Effector memory CD8-positive, alpha-beta T cell (primary cell): Measurements from ENCODE around the gene SLC6A17.

Source experiments
- ATAC-seq: fragments of 150-1000 bp; cut with Tn5 transposase; replicated peaks from 2 replicates; pipeline ENCODE4 v1.10.0; 2021; ENCODE audit warnings: mild to moderate bottlenecking, moderate library complexity
- DNase-seq, 3 experiments: peaks; one replicate each; pipeline ENCODE4 v3.0.0; 2021
- H3K27ac Mint-ChIP-seq, 2 donors: one replicate each; pipeline ENCODE4 v1.8.0; 2022; ENCODE audit warnings: mild to moderate bottlenecking in 2 of 2, mixed read lengths in 2 of 2, moderate library complexity in 2 of 2
- H3K27me3 Mint-ChIP-seq, 2 donors: one replicate each; pipeline ENCODE4 v1.8.0; 2022; ENCODE audit warnings: mixed read lengths in 2 of 2
- H3K36me3 Mint-ChIP-seq: one replicate; pipeline ENCODE4 v1.8.0; 2022; ENCODE audit warnings: mild to moderate bottlenecking, moderate library complexity, mixed read lengths; ENCODE audit not compliant: insufficient read depth
- H3K4me1 Mint-ChIP-seq, 2 donors: one replicate each; pipeline ENCODE4 v1.8.0; 2022; ENCODE audit warnings: low read depth in 2 of 2, mixed read lengths in 2 of 2
- H3K4me3 Mint-ChIP-seq, 2 donors: one replicate each; pipeline ENCODE4 v1.8.0; 2022; ENCODE audit warnings: mild to moderate bottlenecking in 2 of 2, mixed read lengths in 2 of 2, moderate library complexity in 2 of 2
- H3K9me3 Mint-ChIP-seq, 2 donors: one replicate each; pipeline ENCODE4 v1.8.0; 2022; ENCODE audit warnings: mixed read lengths in 2 of 2

SLC6A17 gene

DNA sequence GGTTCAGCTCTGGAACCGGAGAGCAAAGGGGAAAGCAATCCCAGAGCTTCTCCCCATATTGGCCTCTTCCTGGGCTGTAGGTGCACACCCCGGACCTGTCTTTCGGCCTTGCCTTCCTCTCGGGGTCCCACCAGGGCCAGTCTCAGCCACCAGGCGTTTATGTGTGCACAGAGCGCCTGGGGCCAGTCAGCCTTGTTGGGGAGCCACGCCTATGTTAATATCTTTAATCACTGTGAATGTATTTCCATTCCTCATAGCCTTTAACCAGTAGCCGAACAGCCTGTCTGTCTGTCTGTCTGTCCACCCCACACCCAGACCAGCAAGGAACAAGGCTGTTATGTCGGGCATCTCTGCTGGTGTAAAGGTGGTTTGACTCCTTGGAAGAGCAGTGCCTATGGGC lies 78.6 kb downstream of the SLC6A17 start:
- no peak overlapping the region for H3K4me3 Mint-ChIP-seq
- H3K27ac Mint-ChIP-seq, result no peak overlapping the region
- ATAC-seq (no peak), DNase-seq (no peak)
- peaks cover 0 to 4% of the 10 kb centered on the region in 2 donors for H3K4me1 Mint-ChIP-seq
- peaks cover 8% of the 10 kb centered on the region for H3K36me3 Mint-ChIP-seq
- no peaks in the 10 kb centered on the region for H3K27me3 Mint-ChIP-seq
- H3K9me3 Mint-ChIP-seq, result no peaks in the 10 kb centered on the region

DNA sequence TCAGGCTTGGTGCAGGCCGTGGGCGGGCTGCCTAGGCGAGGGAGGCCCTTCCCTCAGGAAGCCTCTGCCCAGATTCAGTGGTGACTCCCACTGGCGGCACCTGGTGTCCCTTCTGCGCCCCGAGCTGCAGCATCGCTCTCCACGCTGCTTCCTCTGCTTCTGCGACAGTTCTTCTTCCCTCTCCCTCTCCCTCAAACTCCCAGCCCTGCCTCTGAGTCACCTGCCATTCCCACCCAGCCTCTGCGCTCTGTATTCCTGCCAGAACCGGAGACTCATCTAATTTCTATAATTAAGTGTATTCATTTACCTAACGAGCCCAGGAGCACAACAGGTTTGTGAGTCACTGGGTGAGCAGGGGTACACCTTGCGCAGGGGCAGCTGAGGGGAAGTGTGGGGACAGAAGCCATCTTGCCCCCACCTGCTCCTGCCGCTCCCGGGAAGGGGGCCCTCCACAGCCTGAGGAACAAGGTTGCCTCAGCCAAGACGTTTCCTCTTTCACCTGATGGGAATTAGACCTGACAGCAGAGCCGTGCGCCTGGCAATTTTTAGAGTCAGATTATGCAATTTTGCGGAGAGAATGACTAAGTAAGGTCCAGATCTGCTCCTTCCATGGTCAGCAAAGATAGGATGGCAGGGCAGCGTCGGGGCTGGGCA lies 79.2 kb downstream of the SLC6A17 start:
- DNase-seq (no peak), ATAC-seq (no peak)
- Mint-ChIP-seq H3K27me3 (no peaks in the 10 kb centered on the region), H3K4me1 (peaks cover 0 to 4% of the 10 kb centered on the region in 2 donors), H3K27ac (peak overlapping the region in 1 of 2 donors; percentile 51), H3K36me3 (peaks cover 6% of the 10 kb centered on the region), H3K4me3 (no peak overlapping the region), H3K9me3 (no peaks in the 10 kb centered on the region)

DNA sequence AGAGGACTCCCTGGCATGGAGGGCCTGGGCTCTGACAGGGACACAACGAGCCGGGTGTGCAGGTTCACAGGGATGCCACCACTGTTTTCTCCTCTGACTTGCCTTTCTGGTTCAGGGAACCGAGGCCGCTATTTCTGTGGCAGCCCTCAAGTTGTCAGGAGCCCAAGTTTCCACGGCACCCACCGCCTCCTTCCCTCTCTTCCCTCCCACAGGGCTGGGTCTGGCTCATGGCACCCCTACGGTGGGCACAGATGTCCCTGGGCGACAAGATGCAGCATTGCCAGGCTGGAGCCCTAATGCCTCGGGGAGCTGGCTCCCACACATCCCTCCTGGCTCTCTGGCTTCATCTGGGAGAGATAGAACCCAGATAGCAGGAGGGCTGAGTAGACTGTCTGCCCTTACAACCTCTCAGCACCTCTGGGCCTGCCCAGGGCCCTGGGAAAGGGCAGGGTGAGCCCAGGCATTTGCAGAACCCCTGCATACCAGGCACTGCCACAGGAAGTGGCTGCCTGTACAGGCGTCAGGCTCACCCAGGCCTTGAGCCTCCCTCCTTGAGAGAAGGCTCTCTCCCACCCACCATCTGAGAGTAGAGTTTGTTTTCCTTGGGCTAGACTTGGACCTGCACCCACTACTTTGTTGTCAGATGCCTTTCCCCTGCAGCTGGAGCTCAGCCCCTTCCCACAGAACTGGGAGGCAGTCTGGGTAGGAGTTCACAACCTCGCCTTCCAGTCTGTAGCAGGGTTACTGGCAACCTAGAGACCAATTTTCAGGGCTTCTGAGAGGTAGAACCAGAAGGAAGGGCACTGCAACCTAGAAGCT lies 80.3 kb downstream of the SLC6A17 start:
- Mint-ChIP-seq H3K27me3 (no peaks in the 10 kb centered on the region), H3K9me3 (no peaks in the 10 kb centered on the region), H3K4me1 (peaks cover 0 to 5% of the 10 kb centered on the region in 2 donors), H3K4me3 (no peak overlapping the region), H3K36me3 (peaks cover 5% of the 10 kb centered on the region), H3K27ac (no peak overlapping the region)
- ATAC-seq, result no peak
- no peak for DNase-seq

DNA sequence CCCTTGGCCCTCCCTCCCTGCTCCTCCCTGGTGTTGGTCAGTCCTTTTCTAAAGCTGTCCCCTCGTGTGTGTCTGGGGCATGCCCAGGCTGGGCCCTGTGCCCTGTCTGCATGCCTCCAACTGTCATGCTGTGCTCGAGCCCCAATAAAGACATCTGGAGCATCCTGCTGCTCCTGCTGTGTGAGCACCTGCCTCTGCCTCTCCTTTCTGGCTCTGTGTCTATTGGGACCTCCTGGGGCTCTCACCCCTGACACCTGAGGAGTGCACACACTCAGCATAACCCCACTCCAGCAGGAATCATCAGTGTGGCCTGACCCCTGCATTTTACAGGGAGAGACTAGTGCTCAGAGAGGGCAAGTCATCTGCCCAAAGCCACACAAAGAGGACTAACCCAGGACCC lies 83.6 kb downstream of the SLC6A17 start:
- Mint-ChIP-seq H3K4me3 (no peak overlapping the region), H3K27me3 (no peaks in the 10 kb centered on the region), H3K27ac (no peak overlapping the region), H3K36me3 (peaks cover 5% of the 10 kb centered on the region), H3K4me1 (peaks cover 0 to 5% of the 10 kb centered on the region in 2 donors), H3K9me3 (no peaks in the 10 kb centered on the region)
- no peak for ATAC-seq
- DNase-seq, result no peak

DNA sequence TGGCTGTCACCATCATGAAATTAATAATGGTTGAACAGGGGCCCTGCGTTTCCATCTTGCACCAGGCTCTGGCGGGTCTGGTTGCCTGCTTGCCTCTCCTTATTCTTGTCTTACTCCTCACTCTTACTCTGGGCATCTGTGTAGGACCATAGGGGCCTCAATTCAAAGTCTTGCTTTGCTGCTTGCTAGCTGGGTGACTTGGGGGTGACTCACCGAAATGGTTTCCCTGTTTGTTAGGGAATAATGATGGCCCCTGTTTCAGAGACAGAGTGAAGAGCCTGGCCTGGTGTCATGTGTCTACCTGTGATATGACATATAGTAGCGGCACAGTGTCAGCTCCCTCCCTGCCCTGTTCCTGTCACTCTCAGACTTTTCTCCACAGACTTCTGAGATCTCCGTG lies 84.4 kb downstream of the SLC6A17 start:
- H3K27ac Mint-ChIP-seq, result no peak overlapping the region
- H3K4me1 Mint-ChIP-seq, result peaks cover 0 to 5% of the 10 kb centered on the region in 2 donors
- ATAC-seq, result no peak
- no peaks in the 10 kb centered on the region for H3K9me3 Mint-ChIP-seq
- no peaks in the 10 kb centered on the region for H3K27me3 Mint-ChIP-seq
- no peak for DNase-seq
- peaks cover 5% of the 10 kb centered on the region for H3K36me3 Mint-ChIP-seq
- no peak overlapping the region for H3K4me3 Mint-ChIP-seq

DNA sequence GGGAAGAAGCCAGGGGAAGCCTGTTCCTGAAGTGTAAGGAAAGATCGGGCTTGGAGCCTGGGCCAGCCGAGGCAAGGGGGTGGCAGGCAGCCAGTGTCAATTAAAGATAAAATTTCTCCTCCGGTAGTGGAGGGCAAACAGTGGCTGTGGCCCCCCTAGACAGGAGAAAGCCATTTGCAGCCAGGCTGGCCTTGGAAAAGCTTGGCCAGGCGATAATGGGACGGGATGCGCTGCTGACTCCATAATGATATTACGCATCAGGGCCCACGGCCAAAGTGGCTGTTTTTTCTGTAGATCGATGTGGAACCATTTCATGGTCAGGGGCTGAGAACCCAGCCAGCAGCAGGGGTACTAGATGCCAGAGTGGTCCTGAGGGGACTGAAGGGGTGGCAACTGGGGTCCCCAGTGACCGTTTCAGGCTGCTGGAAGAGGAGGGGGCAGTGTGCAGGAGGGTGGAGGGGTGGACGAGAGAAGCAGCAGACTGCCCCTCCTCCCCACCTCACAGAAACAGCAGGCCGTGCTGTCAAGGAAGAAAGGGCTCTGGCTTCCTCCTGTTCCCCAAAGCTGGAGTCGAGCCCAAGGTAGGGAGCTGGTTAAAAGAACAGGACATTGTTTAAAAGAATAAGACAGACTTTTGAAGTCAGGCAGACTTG lies 85.0 kb downstream of the SLC6A17 start:
- ATAC-seq (no peak), DNase-seq (no peak)
- Mint-ChIP-seq H3K36me3 (peaks cover 5% of the 10 kb centered on the region), H3K27me3 (no peaks in the 10 kb centered on the region), H3K9me3 (no peaks in the 10 kb centered on the region), H3K27ac (peak overlapping the region in 1 of 2 donors; percentile 22), H3K4me1 (peaks cover 0 to 5% of the 10 kb centered on the region in 2 donors), H3K4me3 (no peak overlapping the region)

DNA sequence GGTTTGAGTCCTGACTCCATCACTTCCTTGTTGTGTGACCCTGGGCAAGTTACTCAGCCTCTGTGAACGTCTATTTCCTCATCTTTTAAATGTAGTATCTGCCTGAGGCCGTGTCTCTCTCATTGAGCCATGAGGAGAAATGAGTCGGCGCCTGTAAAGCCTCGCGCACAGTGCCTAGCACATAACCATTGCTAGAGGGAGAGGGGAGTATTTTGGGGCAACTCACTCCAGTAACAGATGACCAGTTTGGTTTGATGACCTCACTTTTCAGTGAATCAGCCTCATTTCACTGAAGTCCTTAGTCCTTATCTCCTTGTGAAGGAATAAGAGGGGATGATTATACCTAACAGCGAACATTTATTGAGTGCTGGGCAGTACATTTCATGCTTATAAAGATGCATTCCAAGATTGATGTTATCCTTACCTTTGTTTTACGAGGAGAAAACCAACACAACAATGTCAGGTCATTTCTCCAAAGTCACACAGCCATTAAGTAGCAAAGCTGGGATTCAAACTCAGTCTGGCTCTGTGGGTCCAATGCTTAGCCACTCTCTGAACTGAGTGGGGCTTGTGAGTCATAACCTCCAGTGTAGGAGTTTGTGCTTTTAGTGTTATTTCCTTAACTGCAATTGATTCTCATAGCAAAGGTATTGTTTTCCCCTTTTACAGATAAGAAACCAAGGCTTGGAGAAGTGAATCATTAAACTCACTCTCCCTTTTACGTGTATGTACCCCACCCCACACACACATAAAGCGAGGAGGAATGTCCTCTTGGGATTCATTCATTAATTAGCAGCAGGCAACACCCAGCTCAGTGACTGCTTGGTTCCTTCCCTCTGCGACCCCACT lies 85.8 kb downstream of the SLC6A17 start:
- H3K4me3 Mint-ChIP-seq, result no peak overlapping the region
- DNase-seq (no peak), ATAC-seq (no peak)
- H3K27ac Mint-ChIP-seq, result peak overlapping the region in 1 of 2 donors; percentile 22
- H3K27me3 Mint-ChIP-seq, result no peaks in the 10 kb centered on the region
- no peaks in the 10 kb centered on the region for H3K9me3 Mint-ChIP-seq
- peaks cover 5% of the 10 kb centered on the region for H3K36me3 Mint-ChIP-seq
- peaks cover 0 to 3% of the 10 kb centered on the region in 2 donors for H3K4me1 Mint-ChIP-seq

DNA sequence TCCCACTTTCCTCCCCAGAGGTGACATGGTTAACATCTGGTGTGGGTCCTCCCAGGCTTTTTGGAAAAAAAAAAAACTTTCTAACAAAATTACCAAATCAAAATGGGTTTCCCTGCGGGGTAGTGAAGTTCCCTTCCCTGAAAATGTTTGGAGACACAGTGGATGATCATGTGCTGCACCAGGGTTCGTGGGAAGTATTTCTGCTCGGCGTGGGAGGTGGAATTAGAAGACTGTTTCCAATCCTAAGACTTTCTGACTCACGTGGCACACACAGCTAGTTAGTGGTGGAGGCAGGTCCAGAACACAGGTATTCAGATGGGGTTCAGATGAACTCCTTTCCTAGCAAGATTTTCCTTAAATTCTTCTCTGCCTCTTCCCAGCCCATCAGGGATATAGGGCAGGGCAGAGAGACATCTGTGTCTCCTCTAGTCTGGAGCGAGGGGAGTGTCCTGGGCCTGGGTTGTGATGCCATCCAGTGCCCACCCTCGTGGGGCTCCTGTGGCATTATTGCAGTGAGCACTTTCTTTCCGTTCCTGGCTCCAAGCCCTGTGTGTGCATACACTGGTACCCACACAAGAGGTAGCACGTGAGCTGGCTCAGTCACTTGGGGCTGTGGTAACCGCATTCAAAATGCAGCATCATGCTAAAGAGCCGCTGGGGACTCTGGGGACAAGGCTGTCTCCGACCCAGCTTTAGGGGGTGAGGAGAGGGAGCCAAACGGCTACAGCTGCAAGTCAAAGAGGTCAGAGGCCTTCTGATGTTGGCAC lies 87.3 kb downstream of the SLC6A17 start:
- Mint-ChIP-seq H3K9me3 (no peaks in the 10 kb centered on the region), H3K4me3 (no peak overlapping the region), H3K27ac (no peak overlapping the region), H3K4me1 (peaks cover 0 to 3% of the 10 kb centered on the region in 2 donors), H3K27me3 (peaks cover 0 to 8% of the 10 kb centered on the region in 2 donors), H3K36me3 (peaks cover 5% of the 10 kb centered on the region)
- no peak for DNase-seq
- no peak for ATAC-seq

DNA sequence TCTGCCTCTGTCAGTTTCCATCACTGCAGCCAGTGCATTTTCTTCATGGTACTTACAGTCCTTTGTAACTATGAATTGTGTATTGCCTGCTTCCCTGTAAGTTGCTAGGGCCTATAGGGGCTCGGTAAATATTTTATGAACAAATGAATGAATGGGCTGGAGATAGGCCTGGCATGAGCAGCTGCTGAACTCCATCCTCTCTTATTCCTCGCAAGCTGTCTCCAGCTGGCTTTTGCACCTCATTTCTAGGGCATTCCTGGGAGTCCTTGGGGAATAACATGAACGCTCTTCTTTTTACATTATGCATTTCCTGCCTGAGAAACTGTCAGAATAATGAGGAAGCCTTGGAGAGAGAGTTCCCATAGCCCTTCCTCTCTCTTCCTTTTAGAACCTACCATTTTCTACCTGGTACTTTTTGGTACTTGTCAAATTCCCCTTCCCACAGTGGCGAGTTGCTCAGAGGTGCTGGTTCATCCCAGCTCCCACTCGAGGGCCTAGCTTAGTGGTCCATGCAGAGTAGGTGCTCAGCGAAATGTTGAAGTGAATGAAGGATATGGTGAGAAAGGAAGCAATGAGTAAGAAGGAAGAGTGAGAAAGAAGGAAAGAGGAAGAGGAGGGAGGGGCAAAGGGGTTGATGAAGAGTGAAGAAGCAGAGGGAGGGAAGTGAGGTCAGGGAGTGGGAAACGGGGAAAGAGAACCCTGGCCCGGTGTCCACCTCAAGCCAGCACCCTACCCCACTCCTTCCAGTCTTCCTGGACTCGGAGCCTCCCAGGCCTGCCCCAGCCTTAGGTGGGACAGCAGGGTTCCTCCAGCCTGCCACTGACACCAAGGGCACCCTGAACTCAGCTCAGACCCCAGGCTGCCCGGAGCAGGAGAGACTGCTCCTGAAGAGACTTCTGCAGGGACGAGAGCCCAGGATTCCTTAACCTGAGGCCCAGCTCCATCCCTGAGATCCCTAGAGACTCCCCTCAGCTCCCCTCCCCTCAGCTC lies 89.4 kb downstream of the SLC6A17 start:
- Mint-ChIP-seq H3K27ac (peak overlapping the region in 1 of 2 donors; percentile 57), H3K4me1 (peaks cover 0 to 1% of the 10 kb centered on the region in 2 donors), H3K9me3 (no peaks in the 10 kb centered on the region), H3K27me3 (peaks cover 0 to 8% of the 10 kb centered on the region in 2 donors), H3K4me3 (no peak overlapping the region), H3K36me3 (no peaks in the 10 kb centered on the region)
- DNase-seq, result no peak
- no peak for ATAC-seq

DNA sequence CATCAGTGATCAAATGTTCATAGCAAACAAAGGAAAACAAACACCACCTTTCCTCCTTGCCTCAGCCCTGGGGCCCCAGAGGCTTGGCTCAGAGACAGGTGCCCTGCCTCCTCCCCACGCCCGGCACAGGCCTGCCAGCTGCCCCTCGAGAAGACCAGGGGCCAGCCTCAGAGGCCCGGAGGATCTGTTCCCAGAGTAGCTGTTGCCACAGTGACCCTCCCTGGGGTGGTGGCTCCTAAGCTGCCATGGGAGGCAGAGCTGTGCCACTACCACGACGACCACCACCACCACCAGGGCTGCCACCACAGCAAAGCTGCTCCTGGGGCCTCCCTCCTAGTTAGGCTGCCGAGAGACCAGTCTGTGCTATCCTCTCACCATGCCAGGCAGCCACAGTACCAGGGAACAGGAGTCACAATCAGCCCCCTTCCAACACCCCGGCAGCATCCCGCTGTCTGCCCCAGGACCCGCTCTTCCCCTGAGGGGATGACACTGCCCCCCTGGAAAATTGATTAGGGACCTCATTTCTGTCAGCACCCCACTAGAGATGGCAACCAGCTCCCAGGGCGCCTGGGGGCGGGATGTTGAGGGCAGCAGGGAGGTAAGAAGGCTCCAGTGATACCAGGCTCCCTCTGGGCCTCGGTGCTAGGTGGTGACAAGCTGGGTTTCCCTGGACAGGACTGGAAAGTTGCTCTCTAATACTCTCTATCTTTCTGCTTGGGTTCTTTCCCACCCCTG lies 90.3 kb downstream of the SLC6A17 start:
- ATAC-seq (no peak), DNase-seq (no peak)
- Mint-ChIP-seq H3K27me3 (peaks cover 0 to 8% of the 10 kb centered on the region in 2 donors), H3K4me1 (peaks cover 0 to 2% of the 10 kb centered on the region in 2 donors), H3K27ac (peak overlapping the region in 1 of 2 donors; percentile 33), H3K36me3 (no peaks in the 10 kb centered on the region), H3K4me3 (no peak overlapping the region), H3K9me3 (no peaks in the 10 kb centered on the region)

DNA sequence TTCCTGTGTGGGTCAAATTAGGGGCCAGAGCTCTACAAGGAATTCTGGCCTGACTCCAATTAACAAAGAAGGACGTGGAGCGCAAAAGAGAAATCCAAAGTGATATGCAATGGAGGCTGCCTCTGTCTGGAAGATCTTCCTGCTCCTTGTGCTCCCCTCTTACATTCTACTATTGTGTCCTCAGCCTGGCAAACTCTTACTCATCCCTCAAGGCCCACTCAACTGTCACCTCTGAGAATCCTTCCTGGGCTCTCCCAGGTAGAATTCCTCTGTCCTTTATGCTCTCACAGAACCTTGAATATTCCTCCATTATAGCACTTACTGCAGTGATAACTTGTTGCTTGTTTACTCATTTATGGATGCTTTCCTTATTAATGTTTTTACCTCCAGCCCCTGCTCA lies 91.2 kb downstream of the SLC6A17 start:
- ATAC-seq (no peak), DNase-seq (no peak)
- peaks cover 0 to 8% of the 10 kb centered on the region in 2 donors for H3K27me3 Mint-ChIP-seq
- H3K4me1 Mint-ChIP-seq, result peaks cover 0 to 2% of the 10 kb centered on the region in 2 donors
- H3K36me3 Mint-ChIP-seq, result no peaks in the 10 kb centered on the region
- no peak overlapping the region for H3K4me3 Mint-ChIP-seq
- H3K27ac Mint-ChIP-seq, result no peak overlapping the region
- H3K9me3 Mint-ChIP-seq, result no peaks in the 10 kb centered on the region
